Caco-2 (cell line): Measurements from ENCODE around the gene BEST4. TPM values are rescaled to one million over a fixed set of nuclear protein-coding genes. Genes with fewer than 3 reads are reported as not detected.
"Not testable (repeated sequence)": the region's sequence is repeated elsewhere in the genome, so short reads cannot be mapped to it uniquely, and the experiment has no call there.

Experiments used
- BruUV-seq: library from RNA; stranded (reverse); fragments of 400-500 nt; replicated peaks from 2 replicates; lab custom pipeline; 2021; lab: Mats Ljungman, UMichigan
- CTCF ChIA-PET: fragments of 300-600 bp; sonication (Branson Sonifier 250); formaldehyde crosslinking; loops from one replicate; lab custom pipeline; 2022; ENCODE audit warnings: antibody characterized with exemption; lab: Charles Lee
- POLR2A ChIA-PET: fragments of 300-600 bp; sonication (Branson Sonifier 250); formaldehyde crosslinking; loops from one replicate; lab custom pipeline; 2022; ENCODE audit warnings: antibody characterized with exemption; lab: Charles Lee
- DNase-seq, 2 experiments: peaks; one replicate each; pipeline versions ENCODE4 v3.0.0 to v3.0.0-alpha.2; 2020 to 2022
- H3K27me3 ChIP-seq: replicated peaks from 2 replicates; pipeline ENCODE4 v1.6.0; 2011; ENCODE audit warnings: low read length; ENCODE audit not compliant: control insufficient read depth, insufficient read depth
- H3K36me3 ChIP-seq: 2 replicates; pipeline ENCODE4 v1.5.1; 2011; ENCODE audit warnings: low read length; ENCODE audit not compliant: control insufficient read depth, insufficient read depth
- H3K4me1 ChIP-seq: fragments of 250-450 bp; sonication (Bioruptor Pico); 2 replicates; pipeline ENCODE4 v1.5.1; 2020; ENCODE audit warnings: mild to moderate bottlenecking
- H3K4me3 ChIP-seq: 2 replicates; pipeline ENCODE4 v1.5.1; 2011; ENCODE audit warnings: low read depth, mild to moderate bottlenecking, control low read depth, low read length
- H3K9me3 ChIP-seq: fragments of 250-450 bp; sonication (Bioruptor Pico); 2 replicates; pipeline ENCODE4 v1.5.1; 2020; ENCODE audit warnings: mild to moderate bottlenecking, moderate library complexity
- H3K27ac Mint-ChIP-seq: one replicate; pipeline ENCODE4 v1.8.0; 2022; ENCODE audit warnings: mixed read lengths; ENCODE audit not compliant: unreplicated experiment
- H3K27me3 Mint-ChIP-seq: one replicate; pipeline ENCODE4 v1.8.0; 2022; ENCODE audit warnings: mixed read lengths; ENCODE audit not compliant: insufficient read depth, unreplicated experiment
- H3K36me3 Mint-ChIP-seq: one replicate; pipeline ENCODE4 v1.8.0; 2022; ENCODE audit warnings: mild to moderate bottlenecking, mixed read lengths; ENCODE audit not compliant: insufficient read depth, unreplicated experiment
- H3K4me1 Mint-ChIP-seq: one replicate; pipeline ENCODE4 v1.8.0; 2022; ENCODE audit warnings: low read depth, mixed read lengths; ENCODE audit not compliant: unreplicated experiment
- H3K4me3 Mint-ChIP-seq: one replicate; pipeline ENCODE4 v1.8.0; 2022; ENCODE audit warnings: mild to moderate bottlenecking, moderate library complexity, mixed read lengths; ENCODE audit not compliant: unreplicated experiment
- H3K9me3 Mint-ChIP-seq: one replicate; pipeline ENCODE4 v1.8.0; 2022; ENCODE audit warnings: mixed read lengths; ENCODE audit not compliant: unreplicated experiment
- intact Hi-C: fragments of 100-400 bp; cut with micrococcal nuclease; formaldehyde crosslinking; loops from one replicate; pipeline ENCODE4 v1.10.0; 2022; ENCODE audit not compliant: unreplicated experiment
- total RNA-seq: library from RNA; stranded (reverse); gene quantifications from 2 replicates; pipeline ENCODE4 v1.2.3, GENCODE V29; 2022
- TF ChIP-seq, protein P1 (sequence below), 2 experiments: fragments of 200-600 bp in 1 of 2; IDR thresholded peaks; 1 replicate in 1 of 2; 2 replicates in 1 of 2; pipeline versions ENCODE4 v1.5.1 to v1.8.0; 2011 to 2022; ENCODE audit warnings: antibody characterized with exemption in 1 of 2, control low read depth in 1 of 2, inconsistent platforms in 1 of 2, low read depth in 1 of 2, low read length in 1 of 2, mild to moderate bottlenecking in 1 of 2, moderate library complexity in 1 of 2; ENCODE audit not compliant: insufficient read depth in 1 of 2, severe bottlenecking in 1 of 2, unreplicated experiment in 1 of 2

The BEST4 gene
- total RNA-seq, 1 experiment from 2014 or later = not detected

DNA sequence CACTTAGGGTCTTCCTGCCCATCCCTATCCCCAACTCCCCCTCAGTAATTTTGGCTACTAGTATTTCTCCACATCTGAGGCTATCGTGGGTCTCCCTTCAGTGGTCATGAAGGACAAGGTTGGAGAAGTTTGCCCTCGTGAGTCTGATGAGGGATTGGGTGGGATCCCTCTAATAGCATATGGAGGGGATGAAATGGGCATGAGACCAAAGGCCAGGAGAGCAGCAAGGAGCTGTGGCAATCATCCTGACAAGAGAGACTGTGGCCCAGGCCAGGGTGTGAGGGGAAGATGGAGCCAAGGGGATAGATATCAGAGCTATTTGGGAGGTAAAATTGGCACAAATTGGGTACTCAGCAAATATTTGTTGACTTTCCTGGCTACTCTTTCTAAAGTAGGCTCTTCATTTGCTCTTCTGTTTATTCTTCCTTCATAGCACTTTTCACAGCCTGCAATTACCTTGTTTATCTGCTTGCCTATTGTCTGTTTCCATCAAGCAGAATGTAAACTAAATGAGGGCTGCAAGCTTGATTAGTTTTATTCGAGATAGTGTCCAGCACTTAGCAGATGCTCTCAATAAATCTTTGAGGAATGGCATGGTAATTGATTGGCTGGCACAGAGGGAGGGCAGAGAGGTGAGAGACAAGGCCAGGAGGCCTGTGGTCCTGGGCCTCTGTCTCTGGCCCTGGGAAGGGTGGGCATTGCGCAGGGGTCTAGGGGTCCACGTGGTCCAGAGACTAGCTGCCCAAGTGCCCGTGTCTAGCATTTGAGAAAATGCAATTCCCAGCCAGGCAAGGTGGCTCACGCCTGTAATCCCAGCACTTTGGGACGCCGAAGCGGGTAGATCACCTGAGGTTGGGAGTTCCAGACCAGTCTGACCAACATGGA lies 10.8 kb upstream of the BEST4 start:
- peaks cover 6% of the 10 kb centered on the region for H3K36me3 Mint-ChIP-seq
- intact Hi-C loops = loop anchor here (2.0 kb wide), 1 partner anchor 16 kb away; no protein-coding TSS in a partner anchor
- no peaks in the 10 kb centered on the region for H3K9me3 ChIP-seq
- H3K27me3 ChIP-seq = no peaks in the 10 kb centered on the region
- peaks cover 10% of the 10 kb centered on the region for H3K4me1 Mint-ChIP-seq
- no peaks in the 10 kb centered on the region for H3K9me3 Mint-ChIP-seq
- no peaks in the 10 kb centered on the region for H3K27me3 Mint-ChIP-seq
- H3K27ac Mint-ChIP-seq = peak overlapping the region; percentile 99
- ChIA-PET CTCF (interaction anchor here (0.5 to 0.7 kb wide), 2 partner anchors 28 to 80 kb away, joined by 3 read pairs; no protein-coding TSS in a partner anchor), POLR2A (interaction anchor here (0.6 kb wide), 1 partner anchor 21 kb away, joined by 4 read pairs; no protein-coding TSS in a partner anchor)
- TF ChIP-seq, protein P1, sequence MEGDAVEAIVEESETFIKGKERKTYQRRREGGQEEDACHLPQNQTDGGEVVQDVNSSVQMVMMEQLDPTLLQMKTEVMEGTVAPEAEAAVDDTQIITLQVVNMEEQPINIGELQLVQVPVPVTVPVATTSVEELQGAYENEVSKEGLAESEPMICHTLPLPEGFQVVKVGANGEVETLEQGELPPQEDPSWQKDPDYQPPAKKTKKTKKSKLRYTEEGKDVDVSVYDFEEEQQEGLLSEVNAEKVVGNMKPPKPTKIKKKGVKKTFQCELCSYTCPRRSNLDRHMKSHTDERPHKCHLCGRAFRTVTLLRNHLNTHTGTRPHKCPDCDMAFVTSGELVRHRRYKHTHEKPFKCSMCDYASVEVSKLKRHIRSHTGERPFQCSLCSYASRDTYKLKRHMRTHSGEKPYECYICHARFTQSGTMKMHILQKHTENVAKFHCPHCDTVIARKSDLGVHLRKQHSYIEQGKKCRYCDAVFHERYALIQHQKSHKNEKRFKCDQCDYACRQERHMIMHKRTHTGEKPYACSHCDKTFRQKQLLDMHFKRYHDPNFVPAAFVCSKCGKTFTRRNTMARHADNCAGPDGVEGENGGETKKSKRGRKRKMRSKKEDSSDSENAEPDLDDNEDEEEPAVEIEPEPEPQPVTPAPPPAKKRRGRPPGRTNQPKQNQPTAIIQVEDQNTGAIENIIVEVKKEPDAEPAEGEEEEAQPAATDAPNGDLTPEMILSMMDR (IDR thresholded peaks at IDR 0.05; ENCODE audit: insufficient read depth in 1 of 2, low read depth in 1 of 2, low read length in 1 of 2, severe bottlenecking in 1 of 2, unreplicated experiment in 1 of 2) = no peak
- H3K4me3 Mint-ChIP-seq = no peak overlapping the region
- no peaks in the 10 kb centered on the region for H3K4me1 ChIP-seq
- no TSS peak for BruUV-seq
- no peaks in the 10 kb centered on the region for H3K36me3 ChIP-seq
- DNase-seq = no peak
- H3K4me3 ChIP-seq = no peak overlapping the region

DNA sequence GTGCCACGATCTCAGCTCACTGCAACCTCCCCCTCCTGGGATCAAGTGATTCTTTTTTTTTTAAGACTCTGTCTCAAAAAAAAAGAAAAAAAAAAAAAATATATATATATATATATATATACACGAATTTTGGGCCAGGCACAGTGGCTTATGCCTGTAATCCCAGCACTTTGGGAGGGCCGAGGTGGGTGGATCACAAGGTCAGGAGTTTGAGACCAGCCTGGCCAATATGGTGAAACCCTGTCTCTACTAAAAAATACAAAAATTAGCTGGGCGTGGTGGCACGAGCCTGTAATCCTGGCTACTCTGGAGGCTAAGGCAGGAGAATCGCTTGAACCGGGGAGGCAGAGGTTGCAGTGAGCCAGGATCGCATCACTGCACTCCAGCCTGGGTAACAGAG lies 9.9 kb upstream of the BEST4 start:
- H3K4me3 Mint-ChIP-seq, H3K27me3 Mint-ChIP-seq, H3K36me3 Mint-ChIP-seq, DNase-seq, CTCF ChIA-PET, H3K27me3 ChIP-seq, BruUV-seq, H3K4me3 ChIP-seq, H3K9me3 ChIP-seq, H3K9me3 Mint-ChIP-seq, H3K36me3 ChIP-seq, POLR2A ChIA-PET, H3K4me1 ChIP-seq, H3K27ac Mint-ChIP-seq: not testable (repeated sequence)
- H3K4me1 Mint-ChIP-seq = peaks cover 18% of the 10 kb centered on the region
- intact Hi-C loops = loop anchor here (2.0 kb wide), 1 partner anchor 17 kb away; no protein-coding TSS in a partner anchor

DNA sequence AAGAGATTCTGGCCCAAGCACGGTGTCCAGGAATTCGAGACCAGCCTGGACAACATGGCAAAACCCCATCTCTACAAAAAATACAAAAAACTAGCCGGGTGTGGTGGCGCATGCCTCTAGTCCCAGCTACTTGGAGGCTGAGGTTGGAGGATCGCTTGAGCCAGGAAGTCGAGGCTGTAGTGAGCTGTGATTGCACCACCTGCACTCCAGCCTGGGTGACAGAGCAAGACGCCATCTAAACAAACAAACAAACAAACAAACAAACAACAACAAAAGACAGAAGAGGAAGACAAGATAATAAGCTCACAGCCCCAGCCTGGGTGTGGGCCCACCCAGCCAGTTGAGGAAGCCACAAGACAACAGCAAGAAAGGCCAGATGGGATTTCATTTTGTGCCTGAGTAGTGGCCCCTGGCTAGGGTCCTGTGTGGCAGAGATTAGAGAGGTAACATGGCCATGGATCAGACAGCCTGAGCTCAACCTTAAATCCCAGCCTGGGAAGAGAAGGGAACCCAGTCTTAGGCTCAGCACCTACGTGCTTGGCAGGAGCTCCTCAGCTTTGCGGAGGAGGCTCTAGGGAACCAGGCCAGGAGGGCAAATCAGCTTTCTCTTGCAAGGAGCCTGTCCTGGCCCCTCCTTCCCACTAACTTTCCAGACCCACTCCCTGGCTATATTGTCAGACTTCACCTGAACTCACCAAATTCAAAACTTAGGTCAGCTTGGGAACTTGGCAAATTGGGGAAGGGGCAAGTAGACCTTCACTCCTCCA lies 4.9 kb upstream of the BEST4 start:
- no TSS peak for BruUV-seq
- Mint-ChIP-seq H3K9me3 (no peaks in the 10 kb centered on the region), H3K4me1 (peaks cover 14% of the 10 kb centered on the region), H3K27me3 (no peaks in the 10 kb centered on the region), H3K27ac (peak overlapping the region; percentile 74), H3K36me3 (no peaks in the 10 kb centered on the region), H3K4me3 (peak overlapping the region; percentile 4)
- Histone ChIP-seq H3K27me3 (no peaks in the 10 kb centered on the region), H3K4me3 (no peak overlapping the region), H3K36me3 (no peaks in the 10 kb centered on the region), H3K9me3 (no peaks in the 10 kb centered on the region), H3K4me1 (0 out of 2 replicates have a peak, but pooled peaks cover 5% of the 10 kb centered on the region)
- TF ChIP-seq, protein P1 (IDR thresholded peaks at IDR 0.05; ENCODE audit: insufficient read depth in 1 of 2, low read depth in 1 of 2, low read length in 1 of 2, severe bottlenecking in 1 of 2, unreplicated experiment in 1 of 2) = no peak
- no peak for DNase-seq
- POLR2A ChIA-PET = interaction anchor here (0.7 to 1.1 kb wide), 3 partner anchors 12 to 20 kb away, joined by 3 to 4 read pairs (median 4); no protein-coding TSS in a partner anchor
- intact Hi-C loops = loop anchor here (5.0 kb wide), 2 partner anchors 61 to 219 kb away; partner anchors contain the start of genes HECTD3, RNU5D-1 and UROD
- CTCF ChIA-PET = interaction anchor here (0.6 to 1.1 kb wide), 4 partner anchors 26 to 1445 kb away, joined by 4 to 6 read pairs (median 4); partner anchors contain the start of gene HECTD3
